HG02678 (cell line): ENCODE data around the gene HNRNPA3.
"Not testable (repeated sequence)": the region's sequence is repeated elsewhere in the genome, so short reads cannot be mapped to it uniquely, and the experiment has no call there.

Experiments
- ATAC-seq: cut with Tn5 transposase; IDR thresholded peaks from one replicate; pipeline ENCODE4 v1.9.1; 2021; ENCODE audit warnings: mild to moderate bottlenecking, moderate library complexity; ENCODE audit not compliant: unreplicated experiment

Gene HNRNPA3

DNA sequence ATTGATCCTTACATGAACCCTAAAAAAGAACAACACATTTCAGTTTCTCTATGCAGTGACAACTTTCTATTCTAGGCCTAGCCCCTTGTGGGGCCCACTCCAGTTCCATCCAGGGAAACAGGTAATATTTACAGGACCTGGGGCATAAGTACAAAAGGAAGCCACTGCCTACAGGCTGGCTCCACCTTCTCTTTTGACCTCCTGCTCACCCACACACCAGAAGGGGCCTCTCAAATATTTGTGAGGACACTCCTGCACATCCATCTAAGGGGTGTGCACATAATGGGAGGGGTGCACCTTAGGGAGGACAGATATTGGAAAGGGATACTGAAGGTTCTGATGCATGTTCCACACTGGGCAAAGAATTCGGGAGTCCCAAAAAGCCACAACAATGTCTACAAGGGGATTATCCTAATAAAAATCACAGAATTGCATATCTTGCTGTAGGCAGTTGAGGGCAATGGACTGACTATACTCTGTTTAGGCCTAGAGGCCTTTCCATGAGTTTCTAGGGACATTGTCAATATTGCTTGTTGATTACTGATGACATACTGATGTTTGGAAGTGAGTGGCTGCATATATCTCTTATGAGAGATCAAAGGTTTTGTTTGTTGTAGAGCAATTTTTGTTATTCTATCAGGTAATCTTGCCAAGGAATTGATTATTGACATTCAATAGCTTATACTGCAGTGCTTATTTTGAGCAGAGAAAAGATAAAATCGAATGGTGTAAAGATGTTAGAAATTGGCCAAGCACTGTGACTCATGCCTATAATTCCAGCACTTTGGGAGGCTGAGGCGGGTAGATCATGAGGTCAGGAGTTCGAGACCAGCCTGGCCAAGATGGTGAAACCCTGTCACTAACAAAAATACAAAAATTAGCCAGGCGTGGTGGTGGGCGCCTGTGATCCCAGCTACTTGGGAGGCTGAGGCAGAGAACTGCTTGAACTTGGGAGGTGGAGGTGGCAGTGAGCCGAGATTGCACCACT, 23.8 kb upstream of the HNRNPA3 start:
- ATAC-seq, result no peak

DNA sequence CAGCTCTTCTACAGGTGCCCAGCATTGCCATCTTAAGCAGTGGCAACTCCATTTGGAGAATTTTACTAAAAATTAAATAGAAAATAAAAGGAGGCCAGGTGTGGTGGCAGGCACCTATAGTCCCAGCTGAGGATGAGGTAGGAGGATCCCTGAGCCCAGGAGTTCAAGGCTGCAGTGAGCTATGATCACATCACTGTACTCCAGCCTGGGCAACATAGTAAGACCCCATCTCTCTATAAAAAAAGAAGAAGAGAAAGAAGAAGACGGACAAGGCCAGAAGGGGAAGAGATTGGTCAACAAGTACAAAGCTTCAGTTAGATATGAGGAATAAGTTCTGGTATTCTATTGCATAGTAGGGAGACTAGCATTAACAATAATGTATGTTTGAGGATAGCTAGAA, 21.7 kb upstream of the HNRNPA3 start:
- ATAC-seq, result no peak

DNA sequence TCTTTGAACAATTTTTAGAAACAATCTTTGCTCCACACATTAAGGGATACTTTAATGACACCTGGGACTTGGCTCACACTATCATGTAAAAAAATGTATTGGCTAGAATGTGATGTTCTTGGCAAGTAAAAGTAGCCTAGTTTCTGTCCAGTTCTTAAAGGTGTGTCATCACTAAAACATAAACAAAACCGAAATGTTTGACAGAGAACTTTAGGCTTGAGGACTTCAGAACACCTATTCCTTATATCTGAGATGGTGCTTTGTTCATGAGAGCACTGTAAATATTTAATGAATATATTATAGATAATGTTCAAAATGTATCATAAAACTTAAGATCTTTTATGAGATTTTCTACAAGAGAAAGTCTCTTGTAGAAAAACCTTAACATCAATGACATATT, 19.8 kb upstream of the HNRNPA3 start:
- no peak for ATAC-seq

DNA sequence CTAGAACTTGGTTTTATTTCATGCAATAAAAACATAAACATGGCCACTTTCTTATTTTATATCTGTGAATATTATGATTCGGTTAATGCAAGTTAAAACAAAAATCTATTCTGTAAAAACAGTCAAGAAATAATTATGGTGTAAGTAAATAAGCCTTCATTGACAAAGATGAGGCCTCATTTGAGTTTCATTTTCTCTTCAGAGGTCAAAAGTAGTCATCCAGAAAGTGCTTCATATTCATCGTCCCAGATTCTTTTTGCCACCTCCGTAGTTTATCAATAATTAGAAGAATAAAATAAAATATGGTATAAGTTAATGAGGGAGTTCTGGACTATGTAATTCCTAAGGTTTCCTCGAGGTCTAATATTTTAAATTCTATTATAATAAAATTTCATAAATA, 19.4 kb upstream of the HNRNPA3 start:
- no peak for ATAC-seq

GRCh38 chr2:177195194-177195593, 17.4 kb upstream of the HNRNPA3 start:
- ATAC-seq, result no peak

DNA sequence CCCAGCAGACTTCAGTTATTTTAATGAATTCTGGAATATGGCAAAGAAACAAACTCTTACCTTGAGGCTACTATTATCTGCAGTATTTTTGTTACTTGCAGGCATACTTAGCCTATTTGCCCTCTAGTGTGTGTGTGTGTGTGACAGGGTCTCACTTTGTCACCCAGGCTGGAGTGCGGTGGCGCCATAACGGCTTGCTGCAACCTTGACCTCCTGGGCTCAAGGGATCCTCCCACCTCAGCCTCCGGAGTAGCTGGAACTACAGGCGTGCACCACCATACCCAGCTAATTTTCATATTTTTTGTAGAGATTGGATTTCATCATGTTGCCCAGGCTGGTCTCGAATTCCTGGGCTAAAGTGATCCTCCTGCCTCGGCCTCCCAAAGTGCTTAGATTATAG, 12.2 kb upstream of the HNRNPA3 start:
- ATAC-seq, result not testable (repeated sequence)

GRCh38 chr2:177201919-177202346, 10.7 kb upstream of the HNRNPA3 start:
- ATAC-seq, result no peak

- no peak for ATAC-seq
Measured at GRCh38 chr2:177204417-177204816, 8.2 kb upstream of the HNRNPA3 start.

DNA sequence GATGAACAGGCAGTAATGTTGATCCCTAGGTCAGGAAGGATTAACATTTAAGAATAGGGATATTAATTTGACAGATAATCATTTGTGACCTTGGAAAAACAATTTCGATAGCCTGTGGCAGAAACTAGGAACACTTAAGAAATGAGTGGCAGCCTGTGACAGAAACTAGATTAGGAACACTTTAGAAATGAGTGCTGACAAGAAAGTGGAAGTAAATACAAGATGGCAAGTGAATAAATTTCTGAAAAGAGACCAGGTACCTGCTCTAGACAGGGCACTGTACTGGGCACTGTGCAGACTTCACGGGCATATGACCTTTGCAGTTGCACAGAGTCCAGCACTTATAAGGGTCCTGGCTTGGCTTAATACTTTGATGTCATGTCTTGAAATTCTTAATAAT, 5.5 kb upstream of the HNRNPA3 start:
- ATAC-seq, result peak; percentile 75

- no peak for ATAC-seq
Measured at GRCh38 chr2:177211169-177211568, 1.4 kb upstream of the HNRNPA3 start.

GRCh38 chr2:177211576-177212105, 953 bp upstream of the HNRNPA3 start:
- no peak for ATAC-seq

- ATAC-seq, result peak; percentile 53
Measured at GRCh38 chr2:177212891-177213856, 580 bp downstream of the HNRNPA3 start.

DNA sequence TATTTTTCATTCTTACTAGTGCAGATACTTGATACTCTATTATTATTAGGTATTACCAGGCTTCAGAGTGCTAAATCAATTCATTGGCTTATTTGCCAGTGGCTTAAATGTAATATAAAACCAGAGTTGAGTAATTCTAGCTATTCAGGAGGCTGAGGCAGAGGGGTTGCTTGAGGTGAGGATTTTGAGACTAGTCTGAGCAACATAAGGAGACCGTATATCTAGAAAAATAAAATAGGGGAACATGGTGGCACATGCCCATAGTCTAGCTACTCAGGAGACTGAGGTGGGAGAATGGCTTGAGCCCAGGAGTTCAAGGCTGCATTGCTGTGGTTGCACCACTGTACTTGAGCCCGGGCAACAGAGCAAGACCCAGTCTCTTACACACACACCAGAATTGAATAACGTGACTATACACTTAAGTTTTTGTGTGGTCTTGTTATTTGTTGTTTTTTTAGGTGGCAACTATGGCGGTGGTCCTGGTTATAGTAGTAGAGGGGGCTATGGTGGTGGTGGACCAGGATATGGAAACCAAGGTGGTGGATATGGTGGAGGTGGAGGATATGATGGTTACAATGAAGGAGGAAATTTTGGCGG, 4.8 kb downstream of the HNRNPA3 start:
- ATAC-seq, result no peak

DNA sequence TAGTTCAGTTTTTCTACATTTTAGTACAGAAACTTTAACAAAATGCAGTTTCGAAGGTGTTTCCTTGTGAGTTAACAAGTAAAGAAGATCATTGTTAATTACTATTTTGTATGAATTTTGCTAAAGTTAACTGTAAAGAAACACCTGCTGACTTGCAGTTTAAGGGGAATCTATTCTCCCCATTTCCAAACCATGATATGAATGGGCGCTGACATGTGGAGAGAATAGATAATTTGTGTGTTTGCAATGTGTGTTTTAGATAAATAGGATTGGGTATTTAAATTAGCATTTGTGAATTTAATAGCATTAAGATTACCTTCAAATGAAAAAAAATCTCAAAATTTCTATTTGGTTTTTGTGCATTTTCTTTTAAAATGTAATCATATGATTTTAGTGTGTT, 7.2 kb downstream of the HNRNPA3 start:
- ATAC-seq, result not testable (repeated sequence)

- ATAC-seq, result no peak
Measured at GRCh38 chr2:177221534-177221933, 8.9 kb downstream of the HNRNPA3 start.

DNA sequence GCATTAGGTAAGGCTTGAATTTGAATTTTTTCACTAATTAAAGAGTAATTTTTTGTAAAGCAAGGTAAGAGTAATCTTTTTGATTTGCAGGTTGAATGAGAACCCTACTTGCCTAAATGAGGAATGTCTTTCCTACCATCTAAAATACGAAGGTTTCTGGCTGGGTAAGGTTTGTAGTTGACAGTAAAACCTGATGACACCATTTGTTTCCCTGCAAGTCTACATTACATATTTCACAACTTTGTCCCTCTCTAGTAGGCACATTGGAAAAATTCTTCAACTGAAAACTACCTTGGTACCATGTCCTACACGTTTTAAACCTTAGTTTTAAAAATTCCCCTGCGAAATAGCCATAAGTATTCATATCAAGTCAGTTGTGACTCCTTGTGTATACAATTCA, 9.4 kb downstream of the HNRNPA3 start:
- no peak for ATAC-seq

DNA sequence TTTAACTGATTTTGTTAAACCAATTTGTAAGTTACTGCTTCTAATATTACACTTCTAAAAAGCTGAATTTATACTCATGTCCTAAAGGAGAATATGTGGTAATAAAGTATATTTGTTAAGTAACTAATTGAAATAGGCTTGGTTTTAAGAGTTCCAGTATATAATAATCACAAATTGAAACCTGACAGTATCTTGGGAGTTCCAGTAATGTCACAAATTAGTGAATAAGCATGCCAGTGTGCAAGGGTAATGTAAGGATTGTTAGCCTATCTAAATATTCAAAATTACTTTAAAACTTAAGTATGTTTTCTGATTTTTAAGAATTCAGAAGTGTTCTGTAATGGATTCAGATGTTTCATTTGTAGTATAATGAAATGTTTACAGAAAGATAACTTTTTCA, 10.8 kb downstream of the HNRNPA3 start:
- ATAC-seq, result not testable (repeated sequence)

DNA sequence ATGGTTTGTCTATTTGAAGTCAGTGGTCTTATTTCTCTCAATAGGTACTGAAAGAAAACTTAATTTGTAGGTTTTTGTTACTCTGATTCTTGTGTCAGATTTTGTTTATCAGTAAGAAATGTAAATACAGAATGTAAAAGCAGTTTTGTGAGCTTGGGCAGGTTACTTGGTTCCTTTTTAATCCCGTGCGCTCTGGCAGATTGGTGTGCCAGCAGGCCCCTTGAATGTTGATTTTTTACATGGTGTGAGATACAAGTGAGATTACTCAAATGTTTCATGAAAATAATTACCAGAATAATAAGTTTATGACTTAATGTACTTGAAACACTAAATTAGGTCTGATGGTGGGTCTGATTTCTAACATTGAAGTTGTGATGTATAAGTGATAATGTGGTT, 13.4 kb downstream of the HNRNPA3 start:
- no peak for ATAC-seq

- ATAC-seq, result no peak
Measured at GRCh38 chr2:177229442-177230242, 17.0 kb downstream of the HNRNPA3 start.

DNA sequence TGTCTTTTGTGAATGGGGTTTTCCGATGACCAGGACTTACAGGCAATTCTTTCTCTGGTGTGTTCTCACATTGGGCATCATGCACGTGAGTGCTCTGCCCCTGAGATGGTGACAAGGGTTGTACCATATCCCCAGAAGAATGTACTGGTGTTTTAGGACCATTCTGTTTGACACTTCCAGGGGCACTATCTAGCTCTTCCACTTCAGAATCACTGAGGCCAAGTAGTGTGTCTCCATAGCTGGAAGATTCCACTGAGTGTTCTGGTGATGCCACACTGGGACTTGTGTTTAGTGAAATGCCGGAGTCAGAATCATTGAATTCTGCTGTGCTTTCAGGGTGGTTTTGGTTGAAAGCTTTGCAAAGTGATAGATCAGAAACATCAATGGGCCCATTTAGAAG, 18.7 kb downstream of the HNRNPA3 start:
- no peak for ATAC-seq
